Measurements from ENCODE around the gene ATRNL1.

ATRNL1 gene

DNA sequence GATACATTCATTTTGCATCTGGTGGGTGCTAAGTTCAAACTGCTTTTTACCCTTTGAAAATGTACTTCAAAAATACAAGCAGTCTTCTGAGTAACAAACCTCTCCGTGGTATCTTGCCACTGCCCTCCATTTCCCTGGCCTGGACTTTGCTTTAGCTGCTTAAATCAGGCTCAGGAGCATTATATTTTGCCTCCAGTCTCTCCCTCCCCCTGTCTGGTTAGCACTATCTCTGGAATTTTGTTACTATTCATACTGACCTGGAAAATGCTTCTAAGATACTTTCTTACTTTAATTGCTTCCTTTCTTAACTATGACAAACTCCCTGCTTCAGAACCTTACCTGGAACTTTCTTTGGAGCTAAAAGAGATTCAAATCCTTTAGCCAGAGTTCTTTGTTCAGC is 810.0 kb downstream of the ATRNL1 start:
- DNase-seq (ENCODE audit: low read depth), result no peak

DNA sequence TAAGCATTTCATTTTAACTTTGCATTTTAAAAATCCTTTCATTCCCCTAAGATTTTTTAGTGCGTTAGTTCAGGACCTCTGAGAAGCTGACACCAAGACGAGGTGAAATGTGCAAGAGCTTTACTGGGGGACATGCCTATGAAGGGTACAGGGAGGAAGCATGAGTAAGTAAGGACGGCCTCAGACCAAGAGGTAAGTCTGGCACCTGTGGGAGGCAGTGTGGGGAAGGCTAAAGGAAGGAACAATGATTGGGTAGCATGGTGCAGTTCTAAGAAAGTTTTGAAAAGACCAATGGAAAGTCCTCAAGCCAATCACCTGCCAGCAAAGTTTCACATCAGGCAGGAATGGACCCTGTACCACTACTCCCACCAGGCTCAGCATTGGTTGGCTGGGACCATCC is 810.7 kb downstream of the ATRNL1 start:
- DNase-seq (ENCODE audit: low read depth), result no peak

DNA sequence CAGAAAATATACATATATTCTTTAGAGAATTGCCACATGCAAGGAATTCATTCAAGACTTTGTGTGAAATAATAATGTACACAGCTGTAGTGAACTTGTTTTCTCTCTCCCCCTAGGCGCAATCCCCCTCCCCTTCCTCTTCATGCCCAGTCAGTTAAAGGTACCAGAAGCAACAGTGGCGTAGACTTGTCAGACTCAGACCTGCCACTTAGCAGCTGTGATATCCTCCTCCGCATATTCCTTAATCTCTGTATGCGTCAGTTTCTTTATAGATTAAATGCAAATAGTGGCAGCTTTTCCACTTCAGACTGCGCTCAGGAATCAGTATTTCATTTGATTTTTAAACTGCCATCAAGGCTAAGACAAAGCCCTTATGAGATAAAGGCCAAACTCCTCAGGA is 815.9 kb downstream of the ATRNL1 start:
- no peak for DNase-seq (ENCODE audit: low read depth)

DNA sequence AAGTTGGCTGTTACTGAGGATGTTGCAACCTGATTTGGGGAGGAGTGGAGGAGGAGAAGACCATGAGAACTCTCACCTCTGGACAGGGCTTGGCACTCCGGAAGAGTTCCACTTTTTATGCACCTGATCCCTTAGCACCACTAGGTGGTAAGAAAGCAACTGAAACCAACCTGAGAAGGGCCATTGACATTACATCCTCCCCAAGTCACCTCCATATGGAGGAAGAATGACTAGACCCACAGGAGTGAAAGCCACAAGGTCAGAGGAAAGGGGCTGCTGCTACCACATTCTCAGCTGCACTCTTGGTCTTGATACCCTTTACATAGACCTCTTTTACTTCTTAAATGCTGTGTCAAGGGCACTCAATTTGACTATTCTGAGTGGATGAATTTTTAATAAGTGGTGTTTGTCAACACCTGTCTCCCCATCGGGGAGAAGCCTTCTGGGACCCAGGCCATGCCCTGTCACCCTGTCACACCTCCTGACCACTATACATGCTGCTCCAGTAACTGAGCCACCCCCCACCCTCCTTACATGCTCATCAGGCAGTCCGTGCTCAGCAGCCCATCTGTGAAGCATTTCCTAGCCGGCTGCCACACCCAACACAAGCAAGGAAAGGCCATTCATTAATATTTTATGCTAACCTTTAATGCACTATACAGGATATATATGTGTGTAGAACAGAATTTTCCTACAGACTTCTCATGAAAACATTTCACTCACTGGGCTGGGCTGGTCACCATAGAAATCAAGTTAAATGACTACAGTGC is 817.0 kb downstream of the ATRNL1 start:
- no peak for DNase-seq (ENCODE audit: low read depth)

DNA sequence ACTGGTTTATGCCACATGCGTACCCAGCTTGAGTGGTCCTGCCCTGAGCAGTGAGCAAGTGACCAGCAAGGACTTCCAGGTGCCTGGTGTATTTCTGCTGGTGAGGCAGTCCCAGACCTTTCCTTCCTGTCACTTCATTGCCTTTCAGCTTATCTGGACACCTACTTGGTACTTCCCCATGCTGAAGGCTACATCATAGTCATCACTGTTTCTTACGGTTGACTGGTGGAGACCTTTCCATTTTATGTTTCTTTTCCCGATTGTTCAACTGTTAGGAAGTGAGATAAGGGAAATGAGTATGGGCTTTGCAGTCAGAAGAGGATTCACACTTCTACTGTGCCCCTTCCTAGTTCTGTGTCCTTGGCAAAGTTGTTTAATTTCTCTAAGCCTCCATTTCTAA is 821.3 kb downstream of the ATRNL1 start:
- no peak for DNase-seq (ENCODE audit: low read depth)

DNA sequence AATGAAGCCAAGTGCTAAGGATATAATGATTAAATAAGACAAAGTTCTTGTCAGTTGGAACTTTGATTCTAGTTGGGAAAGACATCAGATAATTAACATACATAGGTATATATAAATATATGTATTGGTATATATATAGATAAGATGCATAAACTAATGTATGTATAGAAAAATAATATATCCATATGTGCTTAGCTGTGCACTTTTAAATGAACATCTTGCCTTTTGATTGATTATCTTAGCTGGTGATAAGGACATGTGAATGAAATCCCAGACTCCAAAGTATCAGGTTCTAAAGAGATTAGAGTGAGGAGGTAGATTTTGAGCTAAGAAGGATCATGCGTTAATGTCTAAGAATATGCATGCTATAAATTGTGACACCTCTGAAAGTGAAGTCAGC is 822.3 kb downstream of the ATRNL1 start:
- DNase-seq (ENCODE audit: low read depth), result no peak

DNA sequence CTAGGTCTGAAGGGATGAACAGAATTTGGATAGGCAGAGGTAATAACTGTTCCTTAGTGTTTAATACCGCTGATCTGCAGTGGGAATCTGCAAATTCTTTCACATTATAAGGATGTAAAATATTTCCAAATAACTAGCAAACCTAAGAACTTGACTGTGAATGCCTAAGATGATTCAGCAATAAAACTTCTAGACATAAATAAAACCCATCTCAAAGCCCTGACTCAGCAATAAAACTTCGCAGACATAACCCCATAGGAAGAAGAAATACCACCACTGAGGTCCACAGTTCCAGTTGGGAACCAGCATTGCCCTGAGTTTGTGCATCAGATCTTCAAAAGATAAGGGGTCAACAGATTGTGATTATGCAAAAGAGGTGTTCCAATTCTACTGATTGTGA is 825.6 kb downstream of the ATRNL1 start:
- DNase-seq (ENCODE audit: low read depth), result no peak

DNA sequence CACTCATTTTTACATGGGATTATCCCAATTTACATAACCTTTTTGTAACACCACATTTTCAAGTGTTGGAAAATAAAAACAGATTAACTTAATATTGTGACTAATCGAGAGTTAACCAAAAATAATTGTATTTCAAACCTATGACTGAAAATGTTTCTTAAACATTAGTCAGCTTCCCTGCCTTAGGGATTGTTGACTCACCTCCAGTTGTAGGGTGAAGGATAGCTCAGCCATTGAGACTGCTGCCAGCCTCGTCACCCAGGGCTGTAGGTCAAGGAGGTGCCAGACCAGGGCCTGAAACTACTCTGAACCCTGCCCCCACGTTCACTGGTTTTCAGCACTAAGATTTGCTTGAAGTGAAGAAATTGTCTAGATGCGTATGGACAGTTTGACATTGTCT is 828.6 kb downstream of the ATRNL1 start:
- no peak for DNase-seq (ENCODE audit: low read depth)

DNA sequence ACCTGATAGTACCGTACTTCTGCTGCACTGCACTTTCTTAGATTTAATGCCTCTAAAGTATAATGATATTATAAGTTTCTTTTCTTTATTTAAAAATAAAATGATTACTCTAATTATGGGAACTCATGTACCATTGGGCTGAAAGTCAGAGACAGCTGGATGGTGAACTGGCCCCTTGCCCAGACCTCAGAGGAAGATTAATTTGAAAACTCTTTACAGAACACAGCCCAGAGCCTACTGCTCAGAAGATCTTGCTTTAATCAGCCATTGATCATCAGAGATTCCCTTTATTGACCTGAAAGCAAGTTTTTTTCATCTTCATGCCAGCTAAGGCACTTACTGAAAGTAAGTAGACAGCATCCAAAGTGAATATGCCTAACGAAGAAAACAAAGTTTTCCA is 838.1 kb downstream of the ATRNL1 start:
- DNase-seq (ENCODE audit: low read depth), result no peak

DNA sequence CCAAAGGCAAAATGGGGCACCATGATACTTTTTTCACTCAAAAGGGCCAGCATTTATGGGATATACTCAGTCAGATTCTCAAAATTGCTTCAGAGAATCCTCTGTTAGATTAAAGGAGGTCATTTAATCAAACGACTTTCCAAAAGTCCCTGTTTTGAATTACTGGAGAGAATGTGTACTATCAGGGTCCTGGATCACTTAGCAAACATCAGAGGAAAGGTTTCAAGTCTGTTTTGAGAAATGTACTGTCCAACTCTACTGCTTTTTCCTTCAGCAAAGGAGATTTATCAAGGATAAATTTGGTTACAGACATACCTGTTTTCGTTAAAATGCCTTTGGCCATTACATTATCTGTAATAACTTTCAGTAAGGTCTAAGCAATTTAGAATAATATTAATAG is 838.9 kb downstream of the ATRNL1 start:
- no peak for DNase-seq (ENCODE audit: low read depth)

DNA sequence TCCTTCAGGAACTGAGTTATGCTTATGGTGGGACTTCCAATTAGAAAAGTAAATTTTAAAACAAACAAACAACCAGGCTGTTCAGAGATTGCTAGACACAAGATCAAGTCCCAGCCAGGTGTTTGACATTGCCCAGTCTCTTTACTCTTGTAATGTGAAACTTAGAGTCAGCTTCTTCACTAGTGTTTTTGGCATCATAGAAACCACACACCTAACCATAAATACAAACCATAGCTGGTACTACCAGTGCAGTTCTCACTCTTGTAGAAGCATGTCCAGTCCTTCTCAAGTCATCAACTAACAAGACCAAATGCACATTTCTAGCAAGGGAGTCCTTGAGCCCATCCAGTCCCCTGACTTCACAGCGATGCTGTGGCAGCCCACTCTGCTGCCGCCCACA is 839.9 kb downstream of the ATRNL1 start:
- DNase-seq (ENCODE audit: low read depth), result no peak

DNA sequence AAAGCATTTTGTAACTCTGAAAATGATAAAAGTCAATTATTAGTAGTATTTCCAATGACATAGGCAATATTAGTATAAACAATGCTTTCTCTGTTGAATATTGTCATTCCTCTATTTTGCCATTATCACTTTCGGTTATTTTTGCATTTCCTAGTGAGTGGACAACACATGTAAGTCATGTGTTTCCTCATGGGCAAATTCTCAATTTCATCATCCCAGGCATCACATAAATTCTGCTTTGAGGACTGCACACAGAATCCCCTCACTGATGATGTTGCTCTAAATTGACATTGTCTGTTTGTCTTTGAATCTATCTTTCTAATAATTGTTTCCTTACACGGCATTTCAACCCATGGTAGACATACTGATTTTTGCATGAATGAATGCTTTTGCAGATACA is 842.6 kb downstream of the ATRNL1 start:
- no peak for DNase-seq (ENCODE audit: low read depth)

DNA sequence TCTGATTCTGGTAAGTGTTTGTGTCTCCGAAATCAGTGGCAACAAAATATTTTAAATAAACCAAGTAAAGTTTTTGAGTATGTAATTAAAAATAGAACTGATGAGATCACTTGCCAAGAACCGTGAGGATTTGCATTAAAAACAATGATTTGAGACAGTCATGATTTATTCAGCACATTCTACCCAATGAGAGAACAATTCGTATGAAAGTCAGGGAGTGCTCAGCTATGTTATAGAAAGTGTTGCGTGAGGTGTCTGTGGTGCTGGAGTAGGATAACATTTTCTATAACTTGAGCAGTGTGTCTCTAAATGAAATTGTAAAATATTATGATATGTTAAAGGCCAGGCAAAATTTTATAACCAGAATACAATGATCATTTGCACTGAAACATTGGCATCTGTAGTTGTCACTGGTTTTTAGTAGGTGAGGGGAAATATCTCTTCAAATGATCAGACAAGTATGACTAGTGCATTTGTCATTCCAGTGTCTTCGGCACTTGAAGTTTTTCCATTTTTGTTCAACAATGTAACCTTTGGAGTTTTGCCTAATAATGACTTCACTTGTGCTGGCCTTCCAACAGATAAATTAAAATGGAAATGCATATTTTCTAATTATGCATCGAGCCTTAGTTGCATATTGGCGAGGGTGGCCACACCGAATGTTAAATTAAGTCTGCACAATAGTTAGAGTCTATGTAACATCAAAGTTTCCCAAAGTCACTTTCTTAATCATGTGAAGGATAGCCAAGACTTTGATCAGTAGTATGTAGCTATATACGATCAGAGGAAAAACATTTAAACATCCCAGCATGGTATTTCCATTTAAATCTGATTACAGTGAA is 844.0 kb downstream of the ATRNL1 start:
- DNase-seq (ENCODE audit: low read depth), result no peak

DNA sequence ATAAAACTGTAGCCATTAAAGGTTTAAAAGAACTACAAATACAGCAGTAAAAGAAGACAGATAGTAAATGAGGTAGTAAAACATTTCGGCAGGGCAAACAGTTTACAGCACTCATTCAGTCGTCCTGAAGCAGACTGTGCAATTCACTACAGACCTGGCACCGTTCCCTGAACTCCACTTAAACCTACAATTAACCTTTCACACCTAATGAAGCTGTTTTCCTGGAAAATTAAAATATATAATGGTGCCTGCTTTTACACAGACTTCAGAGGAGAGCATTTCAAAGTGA is 844.5 kb downstream of the ATRNL1 start:
- no peak for DNase-seq (ENCODE audit: low read depth)

DNA sequence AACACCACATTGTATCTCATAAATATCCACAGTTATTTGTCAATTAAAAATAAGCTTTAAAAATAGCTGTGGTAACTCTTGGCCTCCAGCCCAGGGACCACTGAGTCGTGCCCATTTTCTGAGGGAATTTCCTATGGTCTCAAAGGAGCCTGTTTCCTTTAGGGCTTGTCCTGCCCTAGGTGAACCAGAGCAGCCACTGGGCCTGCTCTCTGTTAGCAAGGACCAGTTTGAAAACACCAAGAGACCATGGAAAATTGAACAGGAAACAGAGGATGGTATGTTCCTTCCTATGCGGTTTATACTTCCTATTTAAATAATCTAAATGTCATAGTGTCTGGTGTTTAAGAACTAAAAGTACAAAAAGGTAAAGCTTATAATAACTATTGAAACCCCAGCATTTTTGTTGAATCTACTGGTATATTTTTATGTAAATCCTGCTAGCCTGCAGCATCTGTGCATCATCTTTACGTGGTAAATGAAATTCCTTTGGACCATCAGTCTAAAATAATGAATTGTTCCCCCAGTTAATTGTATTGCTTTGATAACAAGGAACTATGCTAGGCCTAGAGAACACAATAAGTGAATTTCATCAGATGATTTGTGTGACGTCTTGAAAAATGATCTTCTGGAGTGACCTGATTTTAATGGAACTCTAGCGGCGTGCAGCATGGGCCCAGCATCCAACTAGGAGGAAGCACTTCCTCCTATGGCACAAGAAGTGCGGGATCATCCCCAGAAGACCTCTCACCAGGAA is 846.1 kb downstream of the ATRNL1 start:
- DNase-seq (ENCODE audit: low read depth), result no peak

DNA sequence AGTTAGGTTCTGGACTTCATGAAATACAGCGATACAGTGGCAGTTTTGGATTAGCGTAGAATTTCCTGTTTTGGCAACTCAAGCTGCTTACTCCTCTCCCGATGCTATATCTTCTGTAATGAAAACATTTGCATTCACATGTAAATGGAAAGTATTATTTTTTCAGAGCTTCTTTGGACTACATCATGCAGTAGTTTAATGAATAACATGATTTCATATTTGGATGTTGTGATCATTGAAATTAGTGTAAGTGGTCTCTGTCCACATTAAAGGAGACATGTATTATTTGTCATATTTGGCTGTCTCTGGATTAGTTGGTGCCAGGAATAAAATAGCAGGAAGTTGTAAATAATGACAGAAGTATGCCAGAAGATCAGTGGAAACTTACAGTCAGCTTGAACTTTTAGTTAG is 848.2 kb downstream of the ATRNL1 start:
- DNase-seq (ENCODE audit: low read depth), result no peak

DNA sequence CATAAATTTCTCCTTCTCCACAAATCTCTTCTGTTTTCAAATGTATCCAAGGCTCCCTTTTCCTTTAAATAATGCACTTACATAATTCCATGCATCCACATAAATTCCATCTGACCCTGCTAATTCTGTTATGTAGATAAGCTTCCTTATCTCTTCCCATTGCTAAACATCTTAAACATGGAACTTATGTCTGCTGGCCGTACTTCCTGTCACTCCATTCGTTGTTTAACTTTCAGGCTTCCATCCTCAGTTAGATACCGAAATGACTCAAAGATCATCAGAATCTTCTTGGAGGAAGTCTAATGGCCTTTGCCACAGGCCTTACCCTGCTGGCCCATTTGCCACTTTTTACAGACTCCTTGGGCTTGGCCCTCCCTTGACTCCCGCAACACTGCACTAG is 848.9 kb downstream of the ATRNL1 start:
- DNase-seq (ENCODE audit: low read depth), result no peak

DNA sequence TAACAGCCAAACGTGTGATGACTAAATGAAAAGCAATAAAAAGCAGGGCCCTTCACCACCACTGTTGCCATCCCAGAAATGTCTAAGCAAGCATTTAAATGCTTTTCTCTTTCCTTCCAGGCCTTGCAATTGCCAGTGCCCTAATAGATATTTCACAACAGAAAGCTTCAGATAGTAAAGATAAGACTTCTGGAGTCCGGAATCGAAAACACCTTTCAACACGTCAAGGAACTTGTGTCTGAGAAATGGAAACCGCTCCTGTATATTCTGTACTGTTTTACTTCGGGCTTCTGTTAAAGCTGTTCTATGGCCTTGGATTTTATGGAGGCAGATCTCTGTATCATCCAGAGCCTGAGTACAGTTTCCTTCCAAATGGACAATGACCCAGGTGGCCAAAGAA is 851.4 kb downstream of the ATRNL1 start:
- DNase-seq (ENCODE audit: low read depth), result no peak

DNA sequence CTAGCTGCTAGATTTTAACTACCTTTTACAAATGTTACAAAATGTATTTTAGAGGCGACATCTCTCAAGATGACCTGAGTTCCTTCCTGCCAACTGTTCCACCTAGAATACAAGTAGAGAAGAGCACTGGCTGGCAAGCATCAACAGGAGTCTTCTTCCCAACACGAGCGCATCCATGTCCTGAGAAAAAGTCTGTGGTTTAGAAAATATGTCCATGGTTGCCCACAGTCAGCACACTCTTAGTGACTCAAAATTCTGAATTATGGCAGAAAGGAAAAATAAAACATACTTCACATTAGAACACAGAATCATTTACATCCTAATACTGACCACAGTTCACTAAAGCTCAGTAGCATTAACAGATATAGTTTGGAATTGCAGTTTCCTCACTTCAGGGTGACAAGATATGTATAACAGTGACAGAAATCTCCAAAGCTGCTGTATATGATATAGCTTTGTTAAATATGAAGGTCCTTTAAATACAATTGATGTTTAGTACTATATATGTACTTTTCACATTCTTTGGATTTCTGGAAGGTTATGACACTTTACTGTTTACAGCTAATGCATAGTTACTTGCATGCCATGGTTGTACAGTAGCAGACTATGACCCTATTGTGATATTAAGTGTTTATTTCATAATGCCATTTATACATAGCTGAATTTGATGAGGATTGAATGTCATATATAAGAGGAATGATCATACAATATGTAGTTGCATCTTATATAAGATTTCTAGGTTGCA is 852.7 kb downstream of the ATRNL1 start:
- DNase-seq (ENCODE audit: low read depth), result no peak

DNA sequence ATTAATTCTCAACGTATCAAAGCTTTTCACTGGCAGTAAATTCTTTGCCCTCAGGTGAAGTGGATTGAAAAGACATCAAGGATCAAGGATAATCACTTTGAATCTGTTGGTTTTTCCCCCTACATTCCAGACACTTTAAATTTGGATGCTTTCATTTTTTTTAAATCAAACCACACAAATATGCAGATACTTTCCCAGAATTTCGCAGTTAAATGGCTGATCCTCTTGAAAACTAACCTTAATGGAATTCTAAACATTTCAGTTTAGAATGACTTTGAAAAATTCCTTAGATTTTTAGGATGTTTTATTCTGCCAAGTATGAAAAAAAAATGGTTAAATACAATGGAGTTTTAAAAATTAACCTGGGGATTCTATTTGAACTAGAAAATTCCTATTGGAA is 853.9 kb downstream of the ATRNL1 start:
- no peak for DNase-seq (ENCODE audit: low read depth)

DNA sequence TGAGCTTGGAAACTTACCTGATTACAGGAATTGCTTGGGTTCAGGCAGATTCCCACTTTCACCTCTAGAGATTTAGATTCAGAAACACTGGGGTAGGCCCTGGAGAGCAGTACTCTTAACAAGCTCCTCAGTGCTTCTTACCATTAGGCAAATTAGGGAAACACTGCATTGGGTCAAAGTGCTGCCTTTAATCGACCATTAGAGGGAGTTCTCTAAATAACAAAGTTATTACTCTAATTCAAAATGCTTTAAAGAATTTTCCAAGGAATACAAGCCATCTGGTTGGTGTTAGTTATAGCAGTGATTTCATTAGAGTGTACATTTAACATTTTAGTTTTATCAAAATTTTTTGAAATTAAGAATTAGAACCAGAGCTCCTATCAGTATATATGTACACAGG is 855.3 kb downstream of the ATRNL1 start:
- no peak for DNase-seq (ENCODE audit: low read depth)

DNA sequence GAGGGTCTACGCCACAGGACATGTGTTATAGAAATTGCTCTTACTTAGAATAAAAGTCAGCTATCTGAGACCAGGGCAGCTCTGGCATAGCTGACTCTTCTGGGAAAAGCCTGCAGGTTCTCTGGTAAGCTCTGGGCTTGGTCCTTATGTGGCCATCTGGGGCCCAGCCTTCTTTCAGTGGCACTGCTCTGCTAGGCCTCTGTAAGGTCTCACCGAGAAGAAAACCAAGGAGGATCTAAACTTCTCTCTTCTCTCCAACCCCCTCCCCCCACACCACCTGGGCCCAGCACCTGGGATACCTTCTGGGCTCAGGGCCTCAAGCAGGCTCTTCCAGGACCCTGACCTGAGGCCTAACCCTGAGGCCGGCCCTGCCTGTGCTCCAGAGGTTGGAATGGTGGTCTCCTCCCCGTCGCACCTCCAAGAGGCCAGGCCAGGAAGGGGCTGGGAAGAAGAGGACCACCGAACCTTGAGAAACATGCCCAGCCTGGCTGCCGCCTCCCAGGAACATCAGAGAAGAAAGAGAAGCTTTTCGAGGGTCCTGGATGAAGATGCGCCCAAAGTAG is 856.2 kb downstream of the ATRNL1 start:
- no peak for DNase-seq (ENCODE audit: low read depth)

Measured in activated T-cell treated with anti-CD3 and anti-CD28 coated beads for 24 hours (primary cell).